Measurements from ENCODE around the gene MCC. TPM values are rescaled to one million over a fixed set of nuclear protein-coding genes. Genes with fewer than 3 reads are reported as not detected.

Gene MCC
- total and polyA plus RNA-seq, 2 experiments from 2014 or later, result 8.3 to 31.5 TPM

GRCh38 chr5:113271745-113272454, 216.4 kb downstream of the MCC start:
- no peak for DNase-seq (ENCODE audit: low spot score)
- Histone ChIP-seq H3K9me2 (replicated peaks; ENCODE audit: insufficient read depth) (no peaks in the 10 kb centered on the region), H2AFZ (no peak overlapping the region), H3K79me2 (peaks cover 98% of the 10 kb centered on the region), H3K36me3 (replicated peaks; ENCODE audit: insufficient read depth, low read depth) (no peaks in the 10 kb centered on the region), H3K4me1 (ENCODE audit: insufficient read depth) (peaks cover 36% of the 10 kb centered on the region), H4K20me1 (ENCODE audit: insufficient read depth, poor library complexity, severe bottlenecking) (no peaks in the 10 kb centered on the region), H3K4me2 (no peak overlapping the region), H3K27ac (no peak overlapping the region), H3K9me3 (ENCODE audit: low read depth) (no peaks in the 10 kb centered on the region), H3K27me3 (no peaks in the 10 kb centered on the region), H3K4me3 (no peak overlapping the region)
- TF ChIP-seq EZH2phosphoT487 (IDR thresholded peaks at IDR 0.05; ENCODE audit: low read depth, severe bottlenecking, unreplicated experiment) (no peak), EZH2 (IDR thresholded peaks at IDR 0.05; ENCODE audit: borderline replicate concordance) (no peak)
- TF ChIP-seq, protein P1, sequence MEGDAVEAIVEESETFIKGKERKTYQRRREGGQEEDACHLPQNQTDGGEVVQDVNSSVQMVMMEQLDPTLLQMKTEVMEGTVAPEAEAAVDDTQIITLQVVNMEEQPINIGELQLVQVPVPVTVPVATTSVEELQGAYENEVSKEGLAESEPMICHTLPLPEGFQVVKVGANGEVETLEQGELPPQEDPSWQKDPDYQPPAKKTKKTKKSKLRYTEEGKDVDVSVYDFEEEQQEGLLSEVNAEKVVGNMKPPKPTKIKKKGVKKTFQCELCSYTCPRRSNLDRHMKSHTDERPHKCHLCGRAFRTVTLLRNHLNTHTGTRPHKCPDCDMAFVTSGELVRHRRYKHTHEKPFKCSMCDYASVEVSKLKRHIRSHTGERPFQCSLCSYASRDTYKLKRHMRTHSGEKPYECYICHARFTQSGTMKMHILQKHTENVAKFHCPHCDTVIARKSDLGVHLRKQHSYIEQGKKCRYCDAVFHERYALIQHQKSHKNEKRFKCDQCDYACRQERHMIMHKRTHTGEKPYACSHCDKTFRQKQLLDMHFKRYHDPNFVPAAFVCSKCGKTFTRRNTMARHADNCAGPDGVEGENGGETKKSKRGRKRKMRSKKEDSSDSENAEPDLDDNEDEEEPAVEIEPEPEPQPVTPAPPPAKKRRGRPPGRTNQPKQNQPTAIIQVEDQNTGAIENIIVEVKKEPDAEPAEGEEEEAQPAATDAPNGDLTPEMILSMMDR (IDR thresholded peaks at IDR 0.05; ENCODE audit: poor library complexity), result no peak
- WGBS (ENCODE audit: low lambda C conversion rate, missing lambda C conversion rate), result 90% methylated on average over 1 of the region's 1 CpG

GRCh38 chr5:113271015-113271414, 217.2 kb downstream of the MCC start:
- Histone ChIP-seq H3K4me1 (ENCODE audit: insufficient read depth) (peaks cover 37% of the 10 kb centered on the region), H3K4me2 (no peak overlapping the region), H3K36me3 (replicated peaks; ENCODE audit: insufficient read depth, low read depth) (no peaks in the 10 kb centered on the region), H2AFZ (no peak overlapping the region), H3K79me2 (peaks cover 97% of the 10 kb centered on the region), H3K27me3 (no peaks in the 10 kb centered on the region), H3K4me3 (no peak overlapping the region), H3K27ac (no peak overlapping the region), H4K20me1 (ENCODE audit: insufficient read depth, poor library complexity, severe bottlenecking) (no peaks in the 10 kb centered on the region), H3K9me2 (replicated peaks; ENCODE audit: insufficient read depth) (no peaks in the 10 kb centered on the region), H3K9me3 (ENCODE audit: low read depth) (no peaks in the 10 kb centered on the region)
- no peak for TF ChIP-seq EZH2 (IDR thresholded peaks at IDR 0.05; ENCODE audit: borderline replicate concordance)
- TF ChIP-seq, protein P1 (IDR thresholded peaks at IDR 0.05; ENCODE audit: poor library complexity), result no peak
- no peak for TF ChIP-seq EZH2phosphoT487 (IDR thresholded peaks at IDR 0.05; ENCODE audit: low read depth, severe bottlenecking, unreplicated experiment)
- 78% methylated on average over 2 of the region's 2 CpGs for WGBS (ENCODE audit: low lambda C conversion rate, missing lambda C conversion rate)
- DNase-seq (ENCODE audit: low spot score), result no peak

GRCh38 chr5:113270086-113270485, 218.2 kb downstream of the MCC start:
- TF ChIP-seq, protein P1 (IDR thresholded peaks at IDR 0.05; ENCODE audit: poor library complexity), result no peak
- TF ChIP-seq EZH2phosphoT487 (IDR thresholded peaks at IDR 0.05; ENCODE audit: low read depth, severe bottlenecking, unreplicated experiment), result no peak
- TF ChIP-seq EZH2 (IDR thresholded peaks at IDR 0.05; ENCODE audit: borderline replicate concordance), result no peak
- H3K4me2 ChIP-seq, result no peak overlapping the region
- no peaks in the 10 kb centered on the region for H3K9me2 ChIP-seq (replicated peaks; ENCODE audit: insufficient read depth)
- no peaks in the 10 kb centered on the region for H3K9me3 ChIP-seq (ENCODE audit: low read depth)
- H4K20me1 ChIP-seq (ENCODE audit: insufficient read depth, poor library complexity, severe bottlenecking), result no peaks in the 10 kb centered on the region
- DNase-seq (ENCODE audit: low spot score), result no peak
- H3K4me1 ChIP-seq (ENCODE audit: insufficient read depth), result peaks cover 34% of the 10 kb centered on the region
- H3K79me2 ChIP-seq, result peaks cover 97% of the 10 kb centered on the region
- H2AFZ ChIP-seq, result no peak overlapping the region
- H3K27ac ChIP-seq, result no peak overlapping the region
- no peaks in the 10 kb centered on the region for H3K36me3 ChIP-seq (replicated peaks; ENCODE audit: insufficient read depth, low read depth)
- 92% methylated on average over 5 of the region's 5 CpGs for WGBS (ENCODE audit: low lambda C conversion rate, missing lambda C conversion rate)
- H3K4me3 ChIP-seq, result no peak overlapping the region
- H3K27me3 ChIP-seq, result no peaks in the 10 kb centered on the region

Data from hepatocyte (in vitro differentiated cells).